H9 (cell line): ENCODE results near the gene NGRN. TPM values are rescaled to one million over a fixed set of nuclear protein-coding genes. Genes with fewer than 3 reads are reported as not detected.

Experiments used
- DNase-seq: peaks from one replicate; pipeline ENCODE4 v3.0.0-alpha.2; 2017
- H2AFZ ChIP-seq: one replicate; pipeline ENCODE4 v1.6.1; 2013; ENCODE audit warnings: mild to moderate bottlenecking, low read length, control low read depth, moderate library complexity
- H2AK5ac ChIP-seq: 2 replicates; pipeline ENCODE4 v1.6.1; 2013; ENCODE audit warnings: low read length, control low read depth, mixed read lengths; ENCODE audit not compliant: insufficient read length
- H2BK120ac ChIP-seq: one replicate; pipeline ENCODE4 v1.6.1; 2013; ENCODE audit warnings: low read depth, mild to moderate bottlenecking, low read length, control low read depth, inconsistent platforms; ENCODE audit not compliant: poor library complexity, severe bottlenecking
- H2BK12ac ChIP-seq: 2 replicates; pipeline ENCODE4 v1.6.1; 2013; ENCODE audit warnings: low read length, control low read depth, mixed read lengths, low read depth; ENCODE audit not compliant: insufficient read length
- H2BK15ac ChIP-seq: 2 replicates; pipeline ENCODE4 v1.6.1; 2013; ENCODE audit warnings: low read depth, low read length, control low read depth
- H2BK20ac ChIP-seq: one replicate; pipeline ENCODE4 v1.6.1; 2013; ENCODE audit warnings: low read depth, mild to moderate bottlenecking, low read length, control low read depth, inconsistent platforms; ENCODE audit not compliant: poor library complexity, severe bottlenecking
- H2BK5ac ChIP-seq: 2 replicates; pipeline ENCODE4 v1.6.1; 2013; ENCODE audit warnings: low read length, control low read depth, mixed read lengths; ENCODE audit not compliant: insufficient read length
- H3K14ac ChIP-seq: 2 replicates; pipeline ENCODE4 v1.6.1; 2013; ENCODE audit warnings: low read length, control low read depth; ENCODE audit not compliant: insufficient read depth
- H3K18ac ChIP-seq: 2 replicates; pipeline ENCODE4 v1.6.1; 2013; ENCODE audit warnings: low read depth, mild to moderate bottlenecking, mixed read lengths, low read length, control low read depth; ENCODE audit not compliant: insufficient read length
- H3K23ac ChIP-seq: 2 replicates; pipeline ENCODE4 v1.6.1; 2013; ENCODE audit warnings: low read length, control low read depth, mixed read lengths, low read depth; ENCODE audit not compliant: insufficient read length
- H3K23me2 ChIP-seq: 2 replicates; pipeline ENCODE4 v1.6.1; 2013; ENCODE audit warnings: low read depth, mild to moderate bottlenecking, mixed read lengths, low read length, control low read depth; ENCODE audit not compliant: insufficient read length, poor library complexity, severe bottlenecking
- H3K27ac ChIP-seq: 2 replicates; pipeline ENCODE4 v1.5.1; 2013; ENCODE audit warnings: low read length, control low read depth, mixed read lengths, low read depth; ENCODE audit not compliant: insufficient read length
- H3K27me3 ChIP-seq: 2 replicates; pipeline ENCODE4 v1.6.1; 2013; ENCODE audit warnings: low read length, control low read depth, inconsistent platforms; ENCODE audit not compliant: insufficient read depth
- H3K4ac ChIP-seq: 2 replicates; pipeline ENCODE4 v1.6.1; 2013; ENCODE audit warnings: low read depth, mild to moderate bottlenecking, control low read depth, inconsistent platforms, low read length, moderate library complexity
- H3K4me1 ChIP-seq: 2 replicates; pipeline ENCODE4 v1.6.1; 2013; ENCODE audit warnings: low read length, control low read depth, inconsistent platforms; ENCODE audit not compliant: insufficient read depth
- H3K4me2 ChIP-seq: 2 replicates; pipeline ENCODE4 v1.6.1; 2013; ENCODE audit warnings: low read length, control low read depth, mixed read lengths; ENCODE audit not compliant: insufficient read length, insufficient read depth
- H3K56ac ChIP-seq: 2 replicates; pipeline ENCODE4 v1.6.1; 2013; ENCODE audit warnings: low read depth, mild to moderate bottlenecking, mixed read lengths, low read length, control low read depth; ENCODE audit not compliant: insufficient read length
- H3K79me1 ChIP-seq: 2 replicates; pipeline ENCODE4 v1.6.1; 2013; ENCODE audit warnings: low read depth, mild to moderate bottlenecking, moderate library complexity, low read length, control low read depth, inconsistent platforms; ENCODE audit not compliant: insufficient read depth, poor library complexity, severe bottlenecking
- H3K79me2 ChIP-seq: 2 replicates; pipeline ENCODE4 v1.6.1; 2013; ENCODE audit warnings: low read length, control low read depth, inconsistent platforms; ENCODE audit not compliant: insufficient read depth
- H3K9ac ChIP-seq: 2 replicates; pipeline ENCODE4 v1.6.1; 2013; ENCODE audit warnings: low read length, control low read depth, mixed read lengths; ENCODE audit not compliant: insufficient read length; ENCODE audit errors: extremely low read depth
- H3K9me3 ChIP-seq: one replicate; pipeline ENCODE4 v1.6.1; 2013; ENCODE audit warnings: low read depth, low read length, inconsistent platforms; ENCODE audit not compliant: control insufficient read depth
- H3T11ph ChIP-seq: one replicate; pipeline ENCODE4 v1.6.1; 2013; ENCODE audit warnings: mild to moderate bottlenecking, low read length, control low read depth, inconsistent platforms
- H4K20me1 ChIP-seq: one replicate; pipeline ENCODE4 v1.6.1; 2013; ENCODE audit not compliant: control insufficient read depth, insufficient read length, insufficient read depth
- H4K5ac ChIP-seq: 2 replicates; pipeline ENCODE4 v1.6.1; 2013; ENCODE audit warnings: low read depth, mild to moderate bottlenecking, mixed read lengths, low read length, control low read depth; ENCODE audit not compliant: insufficient read length
- H4K8ac ChIP-seq: replicated peaks from 2 replicates; pipeline ENCODE4 v1.6.1; 2013; ENCODE audit warnings: low read length, control low read depth, mixed read lengths, low read depth; ENCODE audit not compliant: insufficient read length
- H4K91ac ChIP-seq: 2 replicates; pipeline ENCODE4 v1.6.1; 2013; ENCODE audit warnings: low read depth, mild to moderate bottlenecking, moderate library complexity, mixed read lengths, low read length, control low read depth; ENCODE audit not compliant: insufficient read length
- H3K27ac Mint-ChIP-seq, 3 experiments: 2 replicates in 2 of 3; 3 replicates in 1 of 3; pipeline ENCODE4 v1.8.0; 2020 to 2021; ENCODE audit warnings: mixed read lengths in 3 of 3, mild to moderate bottlenecking in 1 of 3, moderate library complexity in 1 of 3
- H3K27me3 Mint-ChIP-seq: 2 replicates; pipeline ENCODE4 v1.8.0; 2021; ENCODE audit warnings: low read depth, mild to moderate bottlenecking, moderate library complexity, mixed read lengths
- H3K36me3 Mint-ChIP-seq, 3 experiments: 2 replicates in 2 of 3; 3 replicates in 1 of 3; pipeline ENCODE4 v1.8.0; 2020 to 2021; ENCODE audit warnings: low read depth in 3 of 3, mixed read lengths in 3 of 3; ENCODE audit not compliant: insufficient read depth in 1 of 3
- H3K4me1 Mint-ChIP-seq, 2 experiments: 2 replicates each; pipeline ENCODE4 v1.8.0; 2020; ENCODE audit warnings: mixed read lengths in 2 of 2
- H3K4me3 Mint-ChIP-seq, 2 experiments: 2 replicates in 1 of 2; 3 replicates in 1 of 2; pipeline ENCODE4 v1.8.0; 2020 to 2021; ENCODE audit warnings: mild to moderate bottlenecking in 2 of 2, mixed read lengths in 2 of 2, moderate library complexity in 1 of 2
- H3K9me3 Mint-ChIP-seq, 2 experiments: 2 replicates in 1 of 2; 3 replicates in 1 of 2; pipeline ENCODE4 v1.8.0; 2020; ENCODE audit warnings: mild to moderate bottlenecking in 2 of 2, mixed read lengths in 2 of 2, moderate library complexity in 1 of 2
- WGBS: extraction: QIAGEN DNeasy Blood & Tissue Kit; methylation state at CpG from one replicate; pipeline ENCODE4 v1.1.7; 2013; ENCODE audit warnings: missing lambda C conversion rate, low lambda C conversion rate, mixed read lengths; ENCODE audit not compliant: insufficient read length; ENCODE audit errors: extremely low coverage; 5-methylcytosine and 5-hydroxymethylcytosine counted together
- total RNA-seq: library from RNA; stranded (reverse); gene quantifications from 2 replicates; pipeline ENCODE4 v1.2.1, GENCODE V29; 2021
- TF ChIP-seq, protein P1 (sequence below): fragments of 200-600 bp; sonication (generic); conservative IDR thresholded peaks from 3 replicates; pipeline ENCODE4 v1.8.0; 2021; ENCODE audit warnings: antibody characterized with exemption, mild to moderate bottlenecking

The NGRN gene
- total RNA-seq, 1 experiment from 2014 or later, result 79.2 TPM

DNA sequence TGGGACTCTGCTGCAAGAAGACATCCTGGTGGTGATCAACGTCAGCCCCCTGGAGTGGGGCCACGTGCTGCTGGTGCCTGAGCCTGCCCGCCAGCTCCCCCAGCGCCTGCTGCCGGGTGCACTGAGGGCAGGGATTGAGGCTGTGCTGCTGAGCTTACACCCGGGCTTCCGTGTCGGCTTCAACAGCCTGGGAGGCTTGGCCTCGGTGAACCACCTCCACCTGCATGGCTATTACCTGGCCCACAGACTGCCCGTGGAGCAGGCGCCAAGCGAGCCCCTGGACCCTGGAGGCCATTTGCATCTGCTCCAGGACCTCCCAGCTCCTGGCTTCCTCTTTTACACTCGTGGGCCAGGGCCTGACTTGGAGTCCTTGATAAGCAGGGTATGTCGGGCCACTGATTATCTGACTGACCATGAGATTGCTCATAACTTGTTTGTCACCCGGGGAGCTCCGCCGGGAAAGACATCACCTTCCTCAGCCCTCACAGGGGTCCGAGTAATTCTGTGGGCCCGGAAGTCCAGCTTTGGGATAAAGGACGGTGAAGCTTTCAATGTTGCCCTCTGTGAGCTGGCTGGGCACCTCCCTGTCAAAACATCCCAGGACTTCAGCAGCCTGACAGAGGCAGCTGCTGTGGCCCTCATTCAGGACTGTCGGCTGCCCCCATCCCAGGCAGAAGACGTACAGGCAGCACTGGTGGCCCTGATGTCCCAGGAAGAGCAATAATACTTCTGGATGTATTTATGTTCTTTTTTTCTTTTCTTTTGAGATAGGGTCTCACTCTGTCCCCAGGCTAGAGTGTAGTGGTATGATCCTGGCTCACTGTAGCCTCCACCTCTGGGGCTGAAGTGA lies 23.9 kb upstream of the NGRN start:
- Histone ChIP-seq H3K9me3 (no peaks in the 10 kb centered on the region), H4K91ac (no peak overlapping the region), H3K4me1 (no peaks in the 10 kb centered on the region), H2BK15ac (no peak overlapping the region), H4K20me1 (no peaks in the 10 kb centered on the region), H3K27me3 (no peaks in the 10 kb centered on the region), H3K23me2 (no peaks in the 10 kb centered on the region), H3K79me1 (no peaks in the 10 kb centered on the region), H2AFZ (no peak overlapping the region), H3K23ac (no peak overlapping the region), H3T11ph (no peak overlapping the region), H2BK20ac (no peak overlapping the region), H2BK12ac (no peak overlapping the region), H4K5ac (no peak overlapping the region), H3K27ac (no peak overlapping the region), H2AK5ac (no peak overlapping the region), H3K14ac (no peak overlapping the region), H3K4ac (no peak overlapping the region), H3K9ac (no peak overlapping the region), H3K79me2 (no peaks in the 10 kb centered on the region), H3K4me2 (no peak overlapping the region), H2BK120ac (no peak overlapping the region), H3K56ac (no peak overlapping the region), H4K8ac (no peak overlapping the region), H3K18ac (no peak overlapping the region), H2BK5ac (no peak overlapping the region)
- Mint-ChIP-seq H3K27me3 (no peaks in the 10 kb centered on the region), H3K4me3 (no peak overlapping the region), H3K36me3 (peaks cover 3 to 12% (median 8%) of the 10 kb centered on the region in 3 experiments; a peak in 6 of 7 replicates), H3K4me1 (no peaks in the 10 kb centered on the region), H3K9me3 (no peaks in the 10 kb centered on the region), H3K27ac (no peak overlapping the region)
- DNase-seq, result no peak
- WGBS, result no CpG with 5 or more reads among the region's 22 CpGs
- TF ChIP-seq, protein P1, sequence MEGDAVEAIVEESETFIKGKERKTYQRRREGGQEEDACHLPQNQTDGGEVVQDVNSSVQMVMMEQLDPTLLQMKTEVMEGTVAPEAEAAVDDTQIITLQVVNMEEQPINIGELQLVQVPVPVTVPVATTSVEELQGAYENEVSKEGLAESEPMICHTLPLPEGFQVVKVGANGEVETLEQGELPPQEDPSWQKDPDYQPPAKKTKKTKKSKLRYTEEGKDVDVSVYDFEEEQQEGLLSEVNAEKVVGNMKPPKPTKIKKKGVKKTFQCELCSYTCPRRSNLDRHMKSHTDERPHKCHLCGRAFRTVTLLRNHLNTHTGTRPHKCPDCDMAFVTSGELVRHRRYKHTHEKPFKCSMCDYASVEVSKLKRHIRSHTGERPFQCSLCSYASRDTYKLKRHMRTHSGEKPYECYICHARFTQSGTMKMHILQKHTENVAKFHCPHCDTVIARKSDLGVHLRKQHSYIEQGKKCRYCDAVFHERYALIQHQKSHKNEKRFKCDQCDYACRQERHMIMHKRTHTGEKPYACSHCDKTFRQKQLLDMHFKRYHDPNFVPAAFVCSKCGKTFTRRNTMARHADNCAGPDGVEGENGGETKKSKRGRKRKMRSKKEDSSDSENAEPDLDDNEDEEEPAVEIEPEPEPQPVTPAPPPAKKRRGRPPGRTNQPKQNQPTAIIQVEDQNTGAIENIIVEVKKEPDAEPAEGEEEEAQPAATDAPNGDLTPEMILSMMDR, result no peak
